ENCODE results near the gene FTSJ1. TPM values are rescaled to one million over a fixed set of nuclear protein-coding genes. Genes with fewer than 3 reads are reported as not detected.

Gene FTSJ1
- total RNA-seq, 1 experiment from 2014 or later, result 49.4 TPM

DNA sequence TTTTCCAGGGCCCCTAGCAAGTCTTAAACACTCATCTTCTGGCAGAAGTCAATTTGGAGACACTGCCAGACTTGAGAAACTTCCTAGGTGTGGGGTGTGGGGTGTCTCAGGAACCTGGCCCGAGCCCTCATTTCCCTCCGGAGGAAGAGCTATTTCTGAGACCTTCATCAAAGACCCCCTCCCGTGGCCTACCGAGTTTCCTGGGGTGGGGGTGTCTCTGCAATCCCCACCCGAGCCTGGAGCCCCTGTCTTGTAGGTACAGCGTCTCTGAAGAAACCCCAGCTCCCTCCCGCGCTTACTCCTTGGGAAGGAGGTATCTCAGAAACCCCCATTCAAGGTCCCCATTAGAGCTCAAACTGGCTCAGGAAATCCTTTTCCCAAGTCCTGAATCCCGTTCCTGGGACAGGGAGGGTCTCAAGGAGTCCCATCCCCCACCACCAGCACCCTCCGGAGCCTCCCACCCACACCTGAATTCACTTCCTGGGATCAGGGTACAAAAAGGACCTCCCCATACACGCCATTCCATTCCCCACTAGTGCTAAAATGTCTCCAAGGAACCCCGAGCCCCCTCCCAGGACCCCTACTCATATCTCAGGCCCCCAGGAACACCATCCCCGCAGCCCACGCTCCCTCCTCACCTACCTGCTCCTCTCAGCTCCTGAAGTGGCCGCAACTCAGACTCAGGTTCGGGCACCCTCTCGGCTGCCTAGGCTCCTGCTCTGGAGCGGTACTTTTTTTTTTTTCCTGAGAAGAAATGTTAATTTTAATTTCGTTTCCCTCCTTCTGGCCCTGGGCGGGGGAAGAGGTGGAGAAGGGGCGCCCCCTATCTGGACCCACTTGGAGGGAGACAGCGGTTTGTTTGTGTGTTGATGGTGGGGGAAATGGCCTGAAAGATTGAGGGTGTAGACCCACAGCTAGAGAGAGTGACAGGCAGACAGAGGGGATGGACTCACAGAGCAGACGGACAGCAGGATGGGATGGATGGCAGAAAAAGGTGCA is 7.0 kb upstream of the FTSJ1 start:
- H3K9ac ChIP-seq (ENCODE audit: extremely low read depth, insufficient read length, low read length), result peak overlapping the region; percentile 55

More for the DNA sequence above, 7.0 kb upstream of the FTSJ1 start:
- H3K23ac ChIP-seq (ENCODE audit: insufficient read length, low read depth, low read length), result no peak overlapping the region
- H2AK5ac ChIP-seq (ENCODE audit: insufficient read length, low read length), result no peak overlapping the region
- no peaks in the 10 kb centered on the region for H4K20me1 ChIP-seq (ENCODE audit: control insufficient read depth, insufficient read depth, insufficient read length)
- Mint-ChIP-seq H3K36me3 (ENCODE audit: insufficient read depth in 1 of 3, low read depth in 3 of 3) (peaks cover 23 to 29% (median 28%) of the 10 kb centered on the region in 3 experiments), H3K4me3 (peak overlapping the region; percentile 83 to 90), H3K27ac (peak overlapping the region in 1 of 3 experiments; percentile 65; a peak in 3 of 7 replicates), H3K27me3 (ENCODE audit: low read depth) (peaks cover 5% of the 10 kb centered on the region), H3K4me1 (peaks cover 29 to 43% of the 10 kb centered on the region in 2 experiments), H3K9me3 (peaks cover 80 to 88% of the 10 kb centered on the region in 2 experiments)
- no peak overlapping the region for H2BK5ac ChIP-seq (ENCODE audit: insufficient read length, low read length)
- H4K8ac ChIP-seq (replicated peaks; ENCODE audit: insufficient read length, low read depth, low read length), result no peak overlapping the region
- TF ChIP-seq, protein P1, sequence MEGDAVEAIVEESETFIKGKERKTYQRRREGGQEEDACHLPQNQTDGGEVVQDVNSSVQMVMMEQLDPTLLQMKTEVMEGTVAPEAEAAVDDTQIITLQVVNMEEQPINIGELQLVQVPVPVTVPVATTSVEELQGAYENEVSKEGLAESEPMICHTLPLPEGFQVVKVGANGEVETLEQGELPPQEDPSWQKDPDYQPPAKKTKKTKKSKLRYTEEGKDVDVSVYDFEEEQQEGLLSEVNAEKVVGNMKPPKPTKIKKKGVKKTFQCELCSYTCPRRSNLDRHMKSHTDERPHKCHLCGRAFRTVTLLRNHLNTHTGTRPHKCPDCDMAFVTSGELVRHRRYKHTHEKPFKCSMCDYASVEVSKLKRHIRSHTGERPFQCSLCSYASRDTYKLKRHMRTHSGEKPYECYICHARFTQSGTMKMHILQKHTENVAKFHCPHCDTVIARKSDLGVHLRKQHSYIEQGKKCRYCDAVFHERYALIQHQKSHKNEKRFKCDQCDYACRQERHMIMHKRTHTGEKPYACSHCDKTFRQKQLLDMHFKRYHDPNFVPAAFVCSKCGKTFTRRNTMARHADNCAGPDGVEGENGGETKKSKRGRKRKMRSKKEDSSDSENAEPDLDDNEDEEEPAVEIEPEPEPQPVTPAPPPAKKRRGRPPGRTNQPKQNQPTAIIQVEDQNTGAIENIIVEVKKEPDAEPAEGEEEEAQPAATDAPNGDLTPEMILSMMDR (conservative IDR thresholded peaks at IDR 0.05), result peak; percentile 43
- H2BK15ac ChIP-seq (ENCODE audit: low read depth, low read length), result no peak overlapping the region
- no peaks in the 10 kb centered on the region for H3K79me1 ChIP-seq (ENCODE audit: insufficient read depth, low read depth, low read length, poor library complexity, severe bottlenecking)
- H3K18ac ChIP-seq (ENCODE audit: insufficient read length, low read depth, low read length), result no peak overlapping the region
- no peak overlapping the region for H3T11ph ChIP-seq (ENCODE audit: low read length)
- H3K27me3 ChIP-seq (ENCODE audit: insufficient read depth, low read length), result no peaks in the 10 kb centered on the region
- DNase-seq, result peak; percentile 36
- peak overlapping the region; percentile 69 for H3K4me2 ChIP-seq (ENCODE audit: insufficient read depth, insufficient read length, low read length)
- H2BK12ac ChIP-seq (ENCODE audit: insufficient read length, low read depth, low read length), result no peak overlapping the region
- no peak overlapping the region for H3K56ac ChIP-seq (ENCODE audit: insufficient read length, low read depth, low read length)
- H2BK120ac ChIP-seq (ENCODE audit: low read depth, low read length, poor library complexity, severe bottlenecking), result no peak overlapping the region
- no peaks in the 10 kb centered on the region for H3K79me2 ChIP-seq (ENCODE audit: insufficient read depth, low read length)
- H3K9me3 ChIP-seq (ENCODE audit: control insufficient read depth, low read depth, low read length), result peaks cover 43% of the 10 kb centered on the region
- peaks cover 8% of the 10 kb centered on the region for H3K23me2 ChIP-seq (ENCODE audit: insufficient read length, low read depth, low read length, poor library complexity, severe bottlenecking)
- H3K27ac ChIP-seq (ENCODE audit: insufficient read length, low read depth, low read length), result no peak overlapping the region
- no peak overlapping the region for H4K5ac ChIP-seq (ENCODE audit: insufficient read length, low read depth, low read length)
- H4K91ac ChIP-seq (ENCODE audit: insufficient read length, low read depth, low read length), result no peak overlapping the region
- H3K4ac ChIP-seq (ENCODE audit: low read depth, low read length), result no peak overlapping the region
- peaks cover 4% of the 10 kb centered on the region; the same call in 1 of the 2 replicates for H3K4me1 ChIP-seq (ENCODE audit: insufficient read depth, low read length)
- H3K14ac ChIP-seq (ENCODE audit: insufficient read depth, low read length), result no peak overlapping the region
- H2BK20ac ChIP-seq (ENCODE audit: low read depth, low read length, poor library complexity, severe bottlenecking), result no peak overlapping the region
- no peak overlapping the region for H2AFZ ChIP-seq (ENCODE audit: low read length)
- WGBS (ENCODE audit: extremely low coverage, insufficient read length, low lambda C conversion rate), result no CpG with 5 or more reads among the region's 23 CpGs

Data from H9 (cell line).